Fibroblast of lung (primary cell): ENCODE data around the gene ANAPC2. TPM values are rescaled to one million over a fixed set of nuclear protein-coding genes. Genes with fewer than 3 reads are reported as not detected.

Experiments used
- DNase-seq, 2 donors: peaks; one replicate each; pipeline versions ENCODE4 v3.0.0 to v3.0.0-alpha.2; 2010; ENCODE audit warnings: low read depth in 2 of 2
- H2AFZ ChIP-seq: 2 replicates; pipeline ENCODE4 v1.5.1; 2012; ENCODE audit warnings: low read length, control low read depth, inconsistent platforms
- H3K27ac ChIP-seq: 2 replicates; pipeline ENCODE4 v1.5.1; 2011; ENCODE audit warnings: low read length, control low read depth; ENCODE audit not compliant: insufficient read depth
- H3K27me3 ChIP-seq: 2 replicates; pipeline ENCODE4 v1.5.1; 2011; ENCODE audit warnings: mild to moderate bottlenecking, low read length; ENCODE audit not compliant: control insufficient read depth, insufficient read depth
- H3K36me3 ChIP-seq: 2 replicates; pipeline ENCODE4 v1.5.1; 2011; ENCODE audit warnings: low read length; ENCODE audit not compliant: control insufficient read depth, insufficient read depth
- H3K4me1 ChIP-seq: 2 replicates; pipeline ENCODE4 v1.5.1; 2011; ENCODE audit warnings: low read length; ENCODE audit not compliant: control insufficient read depth, insufficient read depth; ENCODE audit errors: extremely low read depth
- H3K4me2 ChIP-seq: 2 replicates; pipeline ENCODE4 v1.5.1; 2011; ENCODE audit warnings: low read length, control low read depth; ENCODE audit not compliant: insufficient read depth; ENCODE audit errors: extremely low read depth
- H3K4me3 ChIP-seq, 4 experiments: fragments of 200-600 bp in 1 of 4; sonication (generic) in 1 of 4; replicated peaks in 1 of 4; 2 replicates each; pipeline ENCODE4 v1.5.1; 2011 to 2016; ENCODE audit warnings: low read length in 4 of 4, low read depth in 3 of 4, mild to moderate bottlenecking in 3 of 4, control low read depth in 2 of 4, inconsistent platforms in 1 of 4, mixed read lengths in 1 of 4; ENCODE audit not compliant: insufficient read depth in 1 of 4; ENCODE audit errors: control extremely low read depth in 1 of 4
- H3K79me2 ChIP-seq: 2 replicates; pipeline ENCODE4 v1.5.1; 2012; ENCODE audit warnings: mild to moderate bottlenecking, low read length, inconsistent platforms; ENCODE audit not compliant: control insufficient read depth, insufficient read depth
- H3K9ac ChIP-seq: 2 replicates; pipeline ENCODE4 v1.5.1; 2011; ENCODE audit warnings: mild to moderate bottlenecking, low read length, control low read depth; ENCODE audit not compliant: insufficient read depth
- H3K9me3 ChIP-seq: 2 replicates; pipeline ENCODE4 v1.5.1; 2012; ENCODE audit warnings: low read depth, low read length; ENCODE audit not compliant: control insufficient read depth, insufficient read depth
- H4K20me1 ChIP-seq: 2 replicates; pipeline ENCODE4 v1.5.1; 2011; ENCODE audit warnings: low read length; ENCODE audit not compliant: control insufficient read depth, insufficient read depth; ENCODE audit errors: extremely low read depth
- CTCF ChIP-seq, 2 donors: IDR thresholded peaks in 1 of 2; conservative IDR thresholded peaks in 1 of 2; 1 replicate in 1 of 2; 2 replicates in 1 of 2; pipeline ENCODE4 v1.5.1; 2011 to 2012; ENCODE audit warnings: low read length in 2 of 2, control low read depth in 1 of 2, inconsistent platforms in 1 of 2, low read depth in 1 of 2, mild to moderate bottlenecking in 1 of 2
- EZH2 ChIP-seq: IDR thresholded peaks from 2 replicates; pipeline ENCODE4 v1.5.1; 2012; ENCODE audit warnings: low read length, control low read depth, mild to moderate bottlenecking; ENCODE audit errors: missing control alignments
- polyA plus RNA-seq, 2 donors: library from polyadenylated mRNA; depleted of rRNA in 1 of 2; stranded (reverse) in 1 of 2; unstranded in 1 of 2; fragments of >200 nt; gene quantifications; 2 replicates each; pipeline ENCODE4 v1.2.1, GENCODE V29; 2011 to 2012; ENCODE audit warnings: missing spikeins in 1 of 2
- total RNA-seq: library from RNA; depleted of rRNA; stranded (reverse); fragments of >200 nt; gene quantifications from 2 replicates; pipeline ENCODE4 v1.2.1, GENCODE V29; 2014

Gene ANAPC2
- total and polyA plus RNA-seq, 2 donors (not counting 1 experiment from before 2014, with no cell fraction given): 9.1 to 18.0 TPM

- no peak for TF ChIP-seq CTCF (conservative IDR thresholded peaks at IDR 0.05 in 1 of 2, IDR thresholded peaks at IDR 0.05 in 1 of 2; ENCODE audit: low read depth in 1 of 2, low read length in 2 of 2)
- TF ChIP-seq EZH2: no peak
- no peak overlapping the region for H3K4me2 ChIP-seq
- H4K20me1 ChIP-seq: no peaks in the 10 kb centered on the region
- no peaks in the 10 kb centered on the region for H3K9me3 ChIP-seq
- H3K4me3 ChIP-seq: no peak overlapping the region
- H3K79me2 ChIP-seq: no peaks in the 10 kb centered on the region
- no peaks in the 10 kb centered on the region for H3K27me3 ChIP-seq
- no peak for DNase-seq
- H3K27ac ChIP-seq: no peak overlapping the region
- no peak overlapping the region for H2AFZ ChIP-seq
- no peaks in the 10 kb centered on the region for H3K36me3 ChIP-seq
- H3K4me1 ChIP-seq: no peaks in the 10 kb centered on the region
- no peak overlapping the region for H3K9ac ChIP-seq
Measured at GRCh38 chr9:137148242-137148641, 40.1 kb downstream of the ANAPC2 start.

GRCh38 chr9:137147793-137148160 lies 40.6 kb downstream of the ANAPC2 start:
- Histone ChIP-seq H3K9ac (no peak overlapping the region), H3K79me2 (no peaks in the 10 kb centered on the region), H3K4me2 (no peak overlapping the region), H3K9me3 (no peaks in the 10 kb centered on the region), H4K20me1 (no peaks in the 10 kb centered on the region), H3K4me1 (no peaks in the 10 kb centered on the region), H2AFZ (no peak overlapping the region), H3K27ac (no peak overlapping the region), H3K36me3 (no peaks in the 10 kb centered on the region), H3K4me3 (no peak overlapping the region), H3K27me3 (no peaks in the 10 kb centered on the region)
- DNase-seq: no peak
- TF ChIP-seq CTCF (conservative IDR thresholded peaks at IDR 0.05 in 1 of 2, IDR thresholded peaks at IDR 0.05 in 1 of 2; ENCODE audit: low read depth in 1 of 2, low read length in 2 of 2) (no peak), EZH2 (no peak)

GRCh38 chr9:137147091-137147792 lies 41.1 kb downstream of the ANAPC2 start:
- TF ChIP-seq CTCF (conservative IDR thresholded peaks at IDR 0.05 in 1 of 2, IDR thresholded peaks at IDR 0.05 in 1 of 2; ENCODE audit: low read depth in 1 of 2, low read length in 2 of 2) (no peak), EZH2 (no peak)
- H3K4me2 ChIP-seq: no peak overlapping the region
- no peaks in the 10 kb centered on the region for H3K4me1 ChIP-seq
- no peaks in the 10 kb centered on the region for H3K9me3 ChIP-seq
- H3K36me3 ChIP-seq: no peaks in the 10 kb centered on the region
- no peak overlapping the region for H2AFZ ChIP-seq
- H3K27ac ChIP-seq: no peak overlapping the region
- no peak overlapping the region for H3K9ac ChIP-seq
- H3K27me3 ChIP-seq: no peaks in the 10 kb centered on the region
- H3K79me2 ChIP-seq: no peaks in the 10 kb centered on the region
- H3K4me3 ChIP-seq: no peak overlapping the region
- DNase-seq: no peak
- H4K20me1 ChIP-seq: no peaks in the 10 kb centered on the region
